GM21786 (cell line): ENCODE results near the gene GLI3.
"Not testable (repeated sequence)": the region's sequence is repeated elsewhere in the genome, so short reads cannot be mapped to it uniquely, and the experiment has no call there.

ENCODE experiments used
- ATAC-seq: cut with Tn5 transposase; IDR thresholded peaks from one replicate; pipeline ENCODE4 v1.9.1; 2021; ENCODE audit not compliant: unreplicated experiment

GLI3 gene

GRCh38 chr7:42213093-42213492 lies 23.9 kb downstream of the GLI3 start:
- ATAC-seq, result no peak

GRCh38 chr7:42212541-42213090 lies 24.4 kb downstream of the GLI3 start:
- no peak for ATAC-seq

- no peak for ATAC-seq
Observed at GRCh38 chr7:42211938-42212337, 25.1 kb downstream of the GLI3 start.

- no peak for ATAC-seq
Observed at GRCh38 chr7:42210779-42211178, 26.2 kb downstream of the GLI3 start.

GRCh38 chr7:42210333-42210732 lies 26.7 kb downstream of the GLI3 start:
- no peak for ATAC-seq

GRCh38 chr7:42209085-42209484 lies 27.9 kb downstream of the GLI3 start:
- not testable (repeated sequence) for ATAC-seq

- ATAC-seq, result no peak
Observed at GRCh38 chr7:42208572-42208971, 28.4 kb downstream of the GLI3 start.

GRCh38 chr7:42207420-42207819 lies 29.6 kb downstream of the GLI3 start:
- ATAC-seq, result no peak

- ATAC-seq, result no peak
Observed at GRCh38 chr7:42203336-42203735, 33.7 kb downstream of the GLI3 start.

GRCh38 chr7:42202601-42203000 lies 34.4 kb downstream of the GLI3 start:
- no peak for ATAC-seq

GRCh38 chr7:42198974-42199668 lies 37.9 kb downstream of the GLI3 start:
- no peak for ATAC-seq

- ATAC-seq, result no peak
Observed at GRCh38 chr7:42198296-42198695, 38.7 kb downstream of the GLI3 start.

- no peak for ATAC-seq
Observed at GRCh38 chr7:42197451-42197850, 39.6 kb downstream of the GLI3 start.

- ATAC-seq, result no peak
Observed at GRCh38 chr7:42194238-42194637, 42.8 kb downstream of the GLI3 start.

GRCh38 chr7:42193471-42194129 lies 43.4 kb downstream of the GLI3 start:
- no peak for ATAC-seq

- ATAC-seq, result no peak
Observed at GRCh38 chr7:42192851-42193461, 44.1 kb downstream of the GLI3 start.

- ATAC-seq, result no peak
Observed at GRCh38 chr7:42192066-42192465, 44.9 kb downstream of the GLI3 start.

- ATAC-seq, result no peak
Observed at GRCh38 chr7:42189535-42189934, 47.5 kb downstream of the GLI3 start.

- ATAC-seq, result no peak
Observed at GRCh38 chr7:42186151-42186550, 50.9 kb downstream of the GLI3 start.

- ATAC-seq, result no peak
Observed at GRCh38 chr7:42185726-42186125, 51.3 kb downstream of the GLI3 start.

- no peak for ATAC-seq
Observed at GRCh38 chr7:42183547-42183946, 53.5 kb downstream of the GLI3 start.

GRCh38 chr7:42181566-42181965 lies 55.4 kb downstream of the GLI3 start:
- ATAC-seq, result no peak
